B cell (primary cell): ENCODE measurements around the gene ARHGAP40. TPM values are rescaled to one million over a fixed set of nuclear protein-coding genes. Genes with fewer than 3 reads are reported as not detected.

Experiments
- ATAC-seq: fragments of 200-7000 bp; cut with Tn5 transposase; one replicate; pipeline ENCODE4 v1.10.0; 2021; ENCODE audit warnings: low read depth, mild to moderate bottlenecking, moderate number of reproducible peaks, moderate library complexity
- CTCF ChIA-PET: fragments of 350-600 bp; sonication (Branson Sonifier 250); formaldehyde crosslinking; loops from one replicate; lab custom pipeline; 2021; ENCODE audit warnings: antibody characterized with exemption, inconsistent platforms; lab: Charles Lee
- POLR2A ChIA-PET: fragments of 350-600 bp; sonication (Branson Sonifier 250); formaldehyde crosslinking; loops from one replicate; lab custom pipeline; 2021; ENCODE audit warnings: antibody characterized with exemption; lab: Charles Lee
- DNase-seq: peaks from one replicate; pipeline ENCODE4 v3.0.0; 2013
- H2AFZ ChIP-seq: 2 replicates; pipeline ENCODE4 v1.6.1; 2012; ENCODE audit warnings: mild to moderate bottlenecking, low read depth, low read length; ENCODE audit not compliant: insufficient read depth, poor library complexity, severe bottlenecking
- H3K27ac ChIP-seq, 2 donors: 1 replicate in 1 of 2; 2 replicates in 1 of 2; pipeline ENCODE4 v1.5.1; 2012 to 2013; ENCODE audit warnings: low read length in 2 of 2, mild to moderate bottlenecking in 2 of 2, moderate library complexity in 1 of 2
- H3K27me3 ChIP-seq, 4 experiments: fragments of 200-600 bp in 1 of 4; sonication (generic) in 1 of 4; replicated peaks in 1 of 4; 1 replicate in 2 of 4; 2 replicates in 2 of 4; pipeline versions ENCODE4 v1.6.1 to v1.7.0; 2013 to 2016; ENCODE audit warnings: low read length in 3 of 4, mild to moderate bottlenecking in 2 of 4, mixed read lengths in 1 of 4, moderate library complexity in 1 of 4; ENCODE audit not compliant: insufficient read depth in 4 of 4, control insufficient read depth in 3 of 4; ENCODE audit errors: control extremely low read depth in 1 of 4
- H3K36me3 ChIP-seq, 2 experiments: replicated peaks in 1 of 2; 1 replicate in 1 of 2; 2 replicates in 1 of 2; pipeline versions ENCODE4 v1.6.1 to v1.7.1; 2013; ENCODE audit warnings: low read length in 1 of 2; ENCODE audit not compliant: insufficient read depth in 2 of 2, control insufficient read depth in 1 of 2; ENCODE audit errors: control extremely low read depth in 1 of 2, extremely low read depth in 1 of 2
- H3K4me1 ChIP-seq, 2 donors: fragments of 200-600 bp in 1 of 2; sonication (generic) in 1 of 2; 1 replicate in 1 of 2; 2 replicates in 1 of 2; pipeline versions ENCODE4 v1.5.1 to v1.6.1; 2013 to 2017; ENCODE audit warnings: low read length in 2 of 2; ENCODE audit not compliant: control insufficient read depth in 2 of 2, insufficient read depth in 2 of 2
- H3K4me2 ChIP-seq: replicated peaks from 2 replicates; pipeline ENCODE3; 2012; ENCODE audit warnings: mild to moderate bottlenecking, low read depth, low read length; ENCODE audit not compliant: poor library complexity, severe bottlenecking
- H3K4me3 ChIP-seq, 5 experiments: fragments of 200-600 bp in 1 of 5; sonication (generic) in 1 of 5; 1 replicate in 3 of 5; 2 replicates in 2 of 5; pipeline versions ENCODE4 v1.5.1 to v1.7.0; 2011 to 2016; ENCODE audit warnings: low read length in 4 of 5, mild to moderate bottlenecking in 4 of 5, low read depth in 2 of 5, control low read depth in 1 of 5, moderate library complexity in 1 of 5; ENCODE audit not compliant: insufficient read depth in 1 of 5; ENCODE audit errors: control extremely low read depth in 1 of 5, extremely low read depth in 1 of 5
- H3K79me2 ChIP-seq: fragments of 200-600 bp; sonication (generic); one replicate; pipeline ENCODE4 v1.6.0; 2016; ENCODE audit warnings: low read length; ENCODE audit not compliant: control insufficient read depth, insufficient read depth
- H3K9ac ChIP-seq: fragments of 200-600 bp; sonication (generic); 2 replicates; pipeline ENCODE4 v1.6.1; 2017; ENCODE audit warnings: mild to moderate bottlenecking, low read length, moderate library complexity
- H3K9me3 ChIP-seq, 3 donors: one replicate each; pipeline versions ENCODE4 v1.6.1 to v1.7.1; 2013; ENCODE audit warnings: low read length in 2 of 3; ENCODE audit not compliant: control insufficient read depth in 2 of 3, insufficient read depth in 1 of 3; ENCODE audit errors: control extremely low read depth in 1 of 3
- H4K20me1 ChIP-seq: 2 replicates; pipeline ENCODE4 v1.6.0; 2012; ENCODE audit warnings: mild to moderate bottlenecking, low read length; ENCODE audit not compliant: insufficient read depth, control insufficient read depth, poor library complexity, severe bottlenecking
- H3K27ac Mint-ChIP-seq: one replicate; pipeline ENCODE4 v1.8.0; 2021; ENCODE audit warnings: mixed read lengths
- H3K27me3 Mint-ChIP-seq: one replicate; pipeline ENCODE4 v1.8.0; 2021; ENCODE audit warnings: mixed read lengths
- H3K4me1 Mint-ChIP-seq: one replicate; pipeline ENCODE4 v1.8.0; 2021; ENCODE audit warnings: mixed read lengths
- H3K4me3 Mint-ChIP-seq: one replicate; pipeline ENCODE4 v1.8.0; 2021; ENCODE audit warnings: mixed read lengths
- H3K9me3 Mint-ChIP-seq: one replicate; pipeline ENCODE4 v1.8.0; 2022; ENCODE audit warnings: mixed read lengths; ENCODE audit not compliant: insufficient read depth
- EZH2 ChIP-seq: IDR thresholded peaks from 2 replicates; pipeline ENCODE4 v1.6.1; 2012; ENCODE audit warnings: borderline replicate concordance, low read depth, mild to moderate bottlenecking, moderate library complexity, low read length; ENCODE audit not compliant: insufficient read depth, poor library complexity, severe bottlenecking
- WGBS: methylation state at CpG from one replicate; pipeline ENCODE4 v1.1.5; 2013; ENCODE audit warnings: missing lambda C conversion rate; ENCODE audit not compliant: insufficient coverage; 5-methylcytosine and 5-hydroxymethylcytosine counted together
- intact Hi-C: fragments of 100-400 bp; cut with micrococcal nuclease; formaldehyde crosslinking; loops from one replicate; pipeline ENCODE4 v1.10.0; 2022
- polyA plus RNA-seq: library from polyadenylated mRNA; depleted of rRNA; stranded (reverse); fragments of >200 nt; gene quantifications from 2 replicates; pipeline ENCODE4 v1.2.3, GENCODE V29; 2012
- total RNA-seq, 2 donors: library from RNA; stranded (reverse); fragments of 120-200 nt in 1 of 2; gene quantifications; 1 replicate in 1 of 2; 2 replicates in 1 of 2; pipeline versions ENCODE4 v1.2.3 to v1.2.4, GENCODE V29; 2013 to 2022
- TF ChIP-seq, protein P1 (sequence below): fragments of 200-600 bp; IDR thresholded peaks from one replicate; pipeline ENCODE4 v1.8.0; 2022; ENCODE audit warnings: antibody characterized with exemption, mild to moderate bottlenecking

ARHGAP40 gene
- total and polyA plus RNA-seq, 2 donors (not counting 1 experiment from before 2014, with no cell fraction given), result not detected

DNA sequence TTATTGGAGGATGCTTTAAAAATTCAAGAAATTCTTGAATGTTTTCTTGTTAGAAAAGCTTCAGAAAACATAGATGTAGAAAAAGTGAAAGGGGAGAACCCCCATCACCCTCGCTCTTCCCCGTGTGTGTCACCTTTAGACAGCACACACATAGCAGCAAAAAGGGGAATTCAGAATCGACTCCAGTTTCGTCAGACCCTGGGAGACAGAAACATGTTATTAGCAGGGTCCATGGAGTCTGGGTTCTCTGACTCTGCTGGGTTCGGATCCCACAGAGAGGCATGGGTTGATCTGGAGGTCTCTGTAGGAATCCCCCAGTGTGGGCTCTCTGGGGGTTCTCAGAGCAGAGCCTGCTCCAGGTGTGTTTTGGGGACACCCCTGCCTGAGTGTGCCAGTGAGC, 43.7 kb downstream of the ARHGAP40 start:
- H3K9ac ChIP-seq, result no peak overlapping the region
- no peaks in the 10 kb centered on the region for H3K36me3 ChIP-seq
- no peak overlapping the region for H3K27ac Mint-ChIP-seq
- peaks cover 0 to 6% (median 0%) of the 10 kb centered on the region in 3 donors for H3K9me3 ChIP-seq
- ChIA-PET POLR2A (no interaction called here), CTCF (interaction anchor here (0.6 to 8.9 kb wide), 12 partner anchors 7 to 406 kb away, joined by 3 to 102 read pairs (median 4); partner anchors contain the start of genes ACTR5 and DHX35)
- H3K4me2 ChIP-seq, result no peak overlapping the region
- H3K27me3 ChIP-seq, result peaks cover 0 to 45% (median 20%) of the 10 kb centered on the region in 4 experiments
- WGBS, result 44% methylated on average over 3 of the region's 5 CpGs
- ATAC-seq, result no peak
- DNase-seq, result peak; percentile 51
- no peak overlapping the region for H3K4me3 ChIP-seq
- peak overlapping the region; percentile 87 for H3K4me3 Mint-ChIP-seq
- intact Hi-C loops, result loop anchor here (5.0 kb wide), 1 partner anchor 87 kb away; no protein-coding TSS in a partner anchor
- H3K27me3 Mint-ChIP-seq, result peaks cover 63% of the 10 kb centered on the region
- no peaks in the 10 kb centered on the region for H4K20me1 ChIP-seq
- H2AFZ ChIP-seq, result no peak overlapping the region
- H3K27ac ChIP-seq, result no peak overlapping the region
- H3K9me3 Mint-ChIP-seq, result no peaks in the 10 kb centered on the region
- peaks cover 24% of the 10 kb centered on the region for H3K4me1 Mint-ChIP-seq
- peaks cover 12 to 13% of the 10 kb centered on the region in 2 donors for H3K4me1 ChIP-seq
- TF ChIP-seq, protein P1, sequence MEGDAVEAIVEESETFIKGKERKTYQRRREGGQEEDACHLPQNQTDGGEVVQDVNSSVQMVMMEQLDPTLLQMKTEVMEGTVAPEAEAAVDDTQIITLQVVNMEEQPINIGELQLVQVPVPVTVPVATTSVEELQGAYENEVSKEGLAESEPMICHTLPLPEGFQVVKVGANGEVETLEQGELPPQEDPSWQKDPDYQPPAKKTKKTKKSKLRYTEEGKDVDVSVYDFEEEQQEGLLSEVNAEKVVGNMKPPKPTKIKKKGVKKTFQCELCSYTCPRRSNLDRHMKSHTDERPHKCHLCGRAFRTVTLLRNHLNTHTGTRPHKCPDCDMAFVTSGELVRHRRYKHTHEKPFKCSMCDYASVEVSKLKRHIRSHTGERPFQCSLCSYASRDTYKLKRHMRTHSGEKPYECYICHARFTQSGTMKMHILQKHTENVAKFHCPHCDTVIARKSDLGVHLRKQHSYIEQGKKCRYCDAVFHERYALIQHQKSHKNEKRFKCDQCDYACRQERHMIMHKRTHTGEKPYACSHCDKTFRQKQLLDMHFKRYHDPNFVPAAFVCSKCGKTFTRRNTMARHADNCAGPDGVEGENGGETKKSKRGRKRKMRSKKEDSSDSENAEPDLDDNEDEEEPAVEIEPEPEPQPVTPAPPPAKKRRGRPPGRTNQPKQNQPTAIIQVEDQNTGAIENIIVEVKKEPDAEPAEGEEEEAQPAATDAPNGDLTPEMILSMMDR, result no peak
- no peak for TF ChIP-seq EZH2
- H3K79me2 ChIP-seq, result no peaks in the 10 kb centered on the region
